ENCODE results near the gene KLHL13.

KLHL13 gene

DNA sequence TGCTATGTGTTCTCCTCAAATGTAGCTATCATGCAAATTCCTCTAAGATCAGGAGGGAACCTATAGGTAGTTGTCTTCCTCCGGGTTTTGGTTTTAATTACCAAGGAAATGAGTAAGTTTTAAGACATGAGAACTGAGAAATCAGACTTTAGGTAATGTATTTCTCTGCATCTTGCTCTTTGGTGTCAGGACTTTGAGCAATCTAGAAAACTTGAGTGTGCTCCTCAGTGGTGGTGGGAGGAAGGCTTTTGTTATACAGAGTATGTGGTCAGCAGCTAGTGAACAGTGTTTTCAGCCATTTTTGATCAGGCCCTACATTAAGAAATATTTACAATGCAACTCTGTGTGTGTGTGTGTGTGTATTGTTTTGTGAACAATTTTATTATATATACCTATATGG lies 224.1 kb downstream of the KLHL13 start:
- no peak for DNase-seq (ENCODE audit: low read depth)
- no peak for TF ChIP-seq CTCF (IDR thresholded peaks at IDR 0.05; ENCODE audit: control insufficient read depth, insufficient read depth, low read depth, low read length, missing control alignments)
- no peak overlapping the region for H3K4me3 ChIP-seq (ENCODE audit: control insufficient read depth, low read depth, low read length)

GRCh38 chrX:117871796-117872195 lies 244.8 kb downstream of the KLHL13 start:
- H3K4me3 ChIP-seq (ENCODE audit: control insufficient read depth, low read depth, low read length): no peak overlapping the region
- no peak for TF ChIP-seq CTCF (IDR thresholded peaks at IDR 0.05; ENCODE audit: control insufficient read depth, insufficient read depth, low read depth, low read length, missing control alignments)
- no peak for DNase-seq (ENCODE audit: low read depth)

- TF ChIP-seq CTCF (IDR thresholded peaks at IDR 0.05; ENCODE audit: control insufficient read depth, insufficient read depth, low read depth, low read length, missing control alignments): no peak
- DNase-seq (ENCODE audit: low read depth): no peak
- H3K4me3 ChIP-seq (ENCODE audit: control insufficient read depth, low read depth, low read length): no peak overlapping the region
Observed at GRCh38 chrX:117860517-117860916, 256.1 kb downstream of the KLHL13 start.

GRCh38 chrX:117854806-117855205 lies 261.8 kb downstream of the KLHL13 start:
- H3K4me3 ChIP-seq (ENCODE audit: control insufficient read depth, low read depth, low read length): no peak overlapping the region
- TF ChIP-seq CTCF (IDR thresholded peaks at IDR 0.05; ENCODE audit: control insufficient read depth, insufficient read depth, low read depth, low read length, missing control alignments): no peak
- DNase-seq (ENCODE audit: low read depth): no peak

DNA sequence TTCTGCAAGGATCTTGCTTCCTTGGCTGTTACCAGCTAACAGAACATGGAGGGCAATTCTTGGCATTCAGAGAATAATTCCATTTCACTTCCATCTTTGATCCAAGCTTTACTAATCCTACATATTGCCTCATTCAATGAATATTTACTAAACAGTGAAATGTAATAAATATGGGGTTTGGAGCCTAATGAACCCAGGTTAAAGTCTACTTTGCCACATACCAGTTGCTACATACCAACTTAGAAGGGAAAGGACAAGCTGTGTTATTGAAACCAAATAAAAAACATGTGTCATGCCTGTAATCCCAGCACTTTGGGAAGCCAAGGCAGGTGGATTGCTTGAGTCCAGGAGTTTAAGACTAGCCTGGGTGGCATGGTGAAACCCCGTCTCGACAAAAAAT lies 265.6 kb downstream of the KLHL13 start:
- TF ChIP-seq CTCF (IDR thresholded peaks at IDR 0.05; ENCODE audit: control insufficient read depth, insufficient read depth, low read depth, low read length, missing control alignments): no peak
- H3K4me3 ChIP-seq (ENCODE audit: control insufficient read depth, low read depth, low read length): no peak overlapping the region
- no peak for DNase-seq (ENCODE audit: low read depth)

Measured in AG09309 (cell line).